A549 (cell line): Measurements from ENCODE around the gene BPIFB2.

ENCODE experiments used
- ESRRA ChIP-seq: fragments of 150-350 bp; IDR thresholded peaks from 2 replicates; pipeline ENCODE4 v1.6.1; 2014; ENCODE audit warnings: mild to moderate bottlenecking, low read length, borderline replicate concordance
- KDM1A ChIP-seq: fragments of 200-600 bp; sonication (generic); IDR thresholded peaks from 2 replicates; pipeline ENCODE4 v1.6.1; 2016; ENCODE audit warnings: low read depth, mild to moderate bottlenecking
- MAZ ChIP-seq: fragments of 150-350 bp; IDR thresholded peaks from 2 replicates; pipeline ENCODE4 v1.6.1; 2014; ENCODE audit warnings: antibody characterized with exemption, low read depth, low read length, borderline replicate concordance
- POLR2A ChIP-seq: IDR thresholded peaks from 2 replicates; pipeline ENCODE4 v1.6.1; 2012; ENCODE audit warnings: mild to moderate bottlenecking, low read length
- RAD21 ChIP-seq, 2 experiments: fragments of >200 bp in 1 of 2; sonication (Bioruptor Twin) in 1 of 2; formaldehyde crosslinking in 1 of 2; IDR thresholded peaks in 1 of 2; conservative IDR thresholded peaks in 1 of 2; 2 replicates in 1 of 2; 3 replicates in 1 of 2; pipeline ENCODE4 v1.6.1; 2012 to 2018; ENCODE audit warnings: inconsistent platforms in 1 of 2
- SREBF2 ChIP-seq: fragments of 450-650 bp; IDR thresholded peaks from 2 replicates; pipeline ENCODE4 v1.6.1; 2014; ENCODE audit warnings: mild to moderate bottlenecking, moderate library complexity
- TF ChIP-seq, protein P1 (sequence below): fragments of >200 bp; sonication (Bioruptor Twin); formaldehyde crosslinking; IDR thresholded peaks from 3 replicates; pipeline ENCODE4 v1.5.1; 2016

DNA sequence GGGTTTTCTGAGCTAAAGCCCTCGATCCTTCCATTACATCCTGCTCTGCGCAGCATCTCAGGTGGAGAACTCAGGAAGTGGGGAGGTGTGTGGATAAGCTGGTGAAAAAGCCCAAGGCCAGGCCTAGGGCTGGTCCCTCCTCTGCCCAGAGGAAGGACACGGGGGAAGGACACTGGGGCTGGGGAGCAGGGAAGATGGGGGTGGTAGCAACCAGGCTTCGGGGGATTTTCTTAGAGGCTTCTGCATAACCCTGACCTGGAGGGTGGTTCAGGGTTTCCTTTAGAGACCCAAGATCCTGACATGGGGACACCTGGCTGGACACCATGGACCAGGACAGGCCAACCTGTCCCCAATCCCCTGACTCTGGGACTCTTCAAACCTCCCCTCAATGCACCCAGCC is 41.1 kb upstream of the BPIFB2 start:
- TF ChIP-seq, protein P1, sequence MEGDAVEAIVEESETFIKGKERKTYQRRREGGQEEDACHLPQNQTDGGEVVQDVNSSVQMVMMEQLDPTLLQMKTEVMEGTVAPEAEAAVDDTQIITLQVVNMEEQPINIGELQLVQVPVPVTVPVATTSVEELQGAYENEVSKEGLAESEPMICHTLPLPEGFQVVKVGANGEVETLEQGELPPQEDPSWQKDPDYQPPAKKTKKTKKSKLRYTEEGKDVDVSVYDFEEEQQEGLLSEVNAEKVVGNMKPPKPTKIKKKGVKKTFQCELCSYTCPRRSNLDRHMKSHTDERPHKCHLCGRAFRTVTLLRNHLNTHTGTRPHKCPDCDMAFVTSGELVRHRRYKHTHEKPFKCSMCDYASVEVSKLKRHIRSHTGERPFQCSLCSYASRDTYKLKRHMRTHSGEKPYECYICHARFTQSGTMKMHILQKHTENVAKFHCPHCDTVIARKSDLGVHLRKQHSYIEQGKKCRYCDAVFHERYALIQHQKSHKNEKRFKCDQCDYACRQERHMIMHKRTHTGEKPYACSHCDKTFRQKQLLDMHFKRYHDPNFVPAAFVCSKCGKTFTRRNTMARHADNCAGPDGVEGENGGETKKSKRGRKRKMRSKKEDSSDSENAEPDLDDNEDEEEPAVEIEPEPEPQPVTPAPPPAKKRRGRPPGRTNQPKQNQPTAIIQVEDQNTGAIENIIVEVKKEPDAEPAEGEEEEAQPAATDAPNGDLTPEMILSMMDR, result no peak
- TF ChIP-seq SREBF2 (no peak), ESRRA (no peak), RAD21 (conservative IDR thresholded peaks at IDR 0.05 in 1 of 2, IDR thresholded peaks at IDR 0.05 in 1 of 2) (no peak), POLR2A (no peak), KDM1A (no peak), MAZ (no peak)
